ENCODE measurements around the gene DAD1. TPM values are rescaled to one million over a fixed set of nuclear protein-coding genes. Genes with fewer than 3 reads are reported as not detected.

DAD1 gene
- total RNA-seq, 1 donor from 2014 or later, result 186 TPM

GRCh38 chr14:22540811-22541360 lies 48.1 kb downstream of the DAD1 start:
- TF ChIP-seq, protein P1, sequence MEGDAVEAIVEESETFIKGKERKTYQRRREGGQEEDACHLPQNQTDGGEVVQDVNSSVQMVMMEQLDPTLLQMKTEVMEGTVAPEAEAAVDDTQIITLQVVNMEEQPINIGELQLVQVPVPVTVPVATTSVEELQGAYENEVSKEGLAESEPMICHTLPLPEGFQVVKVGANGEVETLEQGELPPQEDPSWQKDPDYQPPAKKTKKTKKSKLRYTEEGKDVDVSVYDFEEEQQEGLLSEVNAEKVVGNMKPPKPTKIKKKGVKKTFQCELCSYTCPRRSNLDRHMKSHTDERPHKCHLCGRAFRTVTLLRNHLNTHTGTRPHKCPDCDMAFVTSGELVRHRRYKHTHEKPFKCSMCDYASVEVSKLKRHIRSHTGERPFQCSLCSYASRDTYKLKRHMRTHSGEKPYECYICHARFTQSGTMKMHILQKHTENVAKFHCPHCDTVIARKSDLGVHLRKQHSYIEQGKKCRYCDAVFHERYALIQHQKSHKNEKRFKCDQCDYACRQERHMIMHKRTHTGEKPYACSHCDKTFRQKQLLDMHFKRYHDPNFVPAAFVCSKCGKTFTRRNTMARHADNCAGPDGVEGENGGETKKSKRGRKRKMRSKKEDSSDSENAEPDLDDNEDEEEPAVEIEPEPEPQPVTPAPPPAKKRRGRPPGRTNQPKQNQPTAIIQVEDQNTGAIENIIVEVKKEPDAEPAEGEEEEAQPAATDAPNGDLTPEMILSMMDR (IDR thresholded peaks at IDR 0.05), result no peak
- peak in 1 of 2 donors; percentile 16 for DNase-seq (ENCODE audit: low spot score in 2 of 2)
- Histone ChIP-seq H3K4me1 (peaks cover 0 to 11% of the 10 kb centered on the region in 2 donors), H3K27me3 (no peaks in the 10 kb centered on the region), H3K36me3 (no peaks in the 10 kb centered on the region), H3K27ac (no peak overlapping the region), H3K4me3 (no peak overlapping the region), H3K9me3 (no peaks in the 10 kb centered on the region)
- intact Hi-C loops (cut with DNase I), result loop anchor here (5.0 kb wide), 1 partner anchor 154 kb away; no protein-coding TSS in a partner anchor

DNA sequence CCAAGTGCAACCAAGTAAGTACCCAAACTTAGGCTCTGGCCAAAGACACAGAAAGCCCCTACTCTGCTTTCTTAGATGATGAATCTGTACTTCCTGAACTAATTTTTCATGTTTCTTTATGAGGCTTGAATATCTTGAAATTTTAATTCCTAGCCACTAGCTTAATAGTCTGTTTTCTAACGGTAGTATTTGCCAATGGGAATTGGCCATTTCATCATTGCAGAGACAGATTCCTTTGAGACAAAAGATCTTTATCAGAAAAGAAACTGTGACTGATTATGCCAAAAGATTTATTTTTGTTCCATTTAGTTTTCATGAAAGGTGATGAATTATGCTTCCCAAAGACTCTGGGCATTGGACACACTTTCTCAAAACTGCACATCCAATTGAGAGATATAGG lies 48.7 kb downstream of the DAD1 start:
- H3K4me1 ChIP-seq, result peaks cover 0 to 11% of the 10 kb centered on the region in 2 donors
- no peaks in the 10 kb centered on the region for H3K36me3 ChIP-seq
- H3K4me3 ChIP-seq, result no peak overlapping the region
- no peaks in the 10 kb centered on the region for H3K9me3 ChIP-seq
- H3K27ac ChIP-seq, result no peak overlapping the region
- no peak for DNase-seq (ENCODE audit: low spot score in 2 of 2)
- intact Hi-C loops (cut with DNase I), result loop anchor here (5.0 kb wide), 1 partner anchor 153 kb away; no protein-coding TSS in a partner anchor
- H3K27me3 ChIP-seq, result no peaks in the 10 kb centered on the region
- TF ChIP-seq, protein P1 (IDR thresholded peaks at IDR 0.05), result no peak

GRCh38 chr14:22539831-22540230 lies 49.2 kb downstream of the DAD1 start:
- Histone ChIP-seq H3K4me1 (peaks cover 0 to 11% of the 10 kb centered on the region in 2 donors), H3K27me3 (no peaks in the 10 kb centered on the region), H3K4me3 (no peak overlapping the region), H3K9me3 (no peaks in the 10 kb centered on the region), H3K27ac (no peak overlapping the region), H3K36me3 (no peaks in the 10 kb centered on the region)
- intact Hi-C loops (cut with DNase I), result loop anchor here (5.0 kb wide), 1 partner anchor 153 kb away; no protein-coding TSS in a partner anchor
- peak in 1 of 2 donors; percentile 55 for DNase-seq (ENCODE audit: low spot score in 2 of 2)
- TF ChIP-seq, protein P1 (IDR thresholded peaks at IDR 0.05), result no peak

GRCh38 chr14:22538671-22539228 lies 50.3 kb downstream of the DAD1 start:
- intact Hi-C loops (cut with DNase I), result no loop called here
- Histone ChIP-seq H3K27me3 (no peaks in the 10 kb centered on the region), H3K9me3 (no peaks in the 10 kb centered on the region), H3K36me3 (no peaks in the 10 kb centered on the region), H3K4me3 (no peak overlapping the region), H3K27ac (no peak overlapping the region), H3K4me1 (peaks cover 0 to 11% of the 10 kb centered on the region in 2 donors)
- TF ChIP-seq, protein P1 (IDR thresholded peaks at IDR 0.05), result no peak
- DNase-seq (ENCODE audit: low spot score in 2 of 2), result peak in 1 of 2 donors; percentile 55

- TF ChIP-seq, protein P1 (IDR thresholded peaks at IDR 0.05), result no peak
- Histone ChIP-seq H3K9me3 (no peaks in the 10 kb centered on the region), H3K27ac (peak overlapping the region; percentile 37), H3K27me3 (no peaks in the 10 kb centered on the region), H3K36me3 (no peaks in the 10 kb centered on the region), H3K4me3 (no peak overlapping the region), H3K4me1 (peaks cover 2 to 11% of the 10 kb centered on the region in 2 donors)
- intact Hi-C loops (cut with DNase I), result no loop called here
- peak in 1 of 2 donors; percentile 58 for DNase-seq (ENCODE audit: low spot score in 2 of 2)
Observed at GRCh38 chr14:22537436-22538310, 51.4 kb downstream of the DAD1 start.

Data from ascending aorta (tissue), 2 donors.